H9 (cell line): ENCODE measurements around the gene DIP2C. TPM values are rescaled to one million over a fixed set of nuclear protein-coding genes. Genes with fewer than 3 reads are reported as not detected.

Experiments used
- DNase-seq: peaks from one replicate; pipeline ENCODE4 v3.0.0-alpha.2; 2017
- H2AFZ ChIP-seq: one replicate; pipeline ENCODE4 v1.6.1; 2013; ENCODE audit warnings: mild to moderate bottlenecking, low read length, control low read depth, moderate library complexity
- H2AK5ac ChIP-seq: 2 replicates; pipeline ENCODE4 v1.6.1; 2013; ENCODE audit warnings: low read length, control low read depth, mixed read lengths; ENCODE audit not compliant: insufficient read length
- H2BK120ac ChIP-seq: one replicate; pipeline ENCODE4 v1.6.1; 2013; ENCODE audit warnings: low read depth, mild to moderate bottlenecking, low read length, control low read depth, inconsistent platforms; ENCODE audit not compliant: poor library complexity, severe bottlenecking
- H2BK12ac ChIP-seq: 2 replicates; pipeline ENCODE4 v1.6.1; 2013; ENCODE audit warnings: low read length, control low read depth, mixed read lengths, low read depth; ENCODE audit not compliant: insufficient read length
- H2BK15ac ChIP-seq: 2 replicates; pipeline ENCODE4 v1.6.1; 2013; ENCODE audit warnings: low read depth, low read length, control low read depth
- H2BK20ac ChIP-seq: one replicate; pipeline ENCODE4 v1.6.1; 2013; ENCODE audit warnings: low read depth, mild to moderate bottlenecking, low read length, control low read depth, inconsistent platforms; ENCODE audit not compliant: poor library complexity, severe bottlenecking
- H2BK5ac ChIP-seq: 2 replicates; pipeline ENCODE4 v1.6.1; 2013; ENCODE audit warnings: low read length, control low read depth, mixed read lengths; ENCODE audit not compliant: insufficient read length
- H3K14ac ChIP-seq: 2 replicates; pipeline ENCODE4 v1.6.1; 2013; ENCODE audit warnings: low read length, control low read depth; ENCODE audit not compliant: insufficient read depth
- H3K18ac ChIP-seq: 2 replicates; pipeline ENCODE4 v1.6.1; 2013; ENCODE audit warnings: low read depth, mild to moderate bottlenecking, mixed read lengths, low read length, control low read depth; ENCODE audit not compliant: insufficient read length
- H3K23ac ChIP-seq: 2 replicates; pipeline ENCODE4 v1.6.1; 2013; ENCODE audit warnings: low read length, control low read depth, mixed read lengths, low read depth; ENCODE audit not compliant: insufficient read length
- H3K23me2 ChIP-seq: 2 replicates; pipeline ENCODE4 v1.6.1; 2013; ENCODE audit warnings: low read depth, mild to moderate bottlenecking, mixed read lengths, low read length, control low read depth; ENCODE audit not compliant: insufficient read length, poor library complexity, severe bottlenecking
- H3K27ac ChIP-seq: 2 replicates; pipeline ENCODE4 v1.5.1; 2013; ENCODE audit warnings: low read length, control low read depth, mixed read lengths, low read depth; ENCODE audit not compliant: insufficient read length
- H3K27me3 ChIP-seq: 2 replicates; pipeline ENCODE4 v1.6.1; 2013; ENCODE audit warnings: low read length, control low read depth, inconsistent platforms; ENCODE audit not compliant: insufficient read depth
- H3K4ac ChIP-seq: 2 replicates; pipeline ENCODE4 v1.6.1; 2013; ENCODE audit warnings: low read depth, mild to moderate bottlenecking, control low read depth, inconsistent platforms, low read length, moderate library complexity
- H3K4me1 ChIP-seq: 2 replicates; pipeline ENCODE4 v1.6.1; 2013; ENCODE audit warnings: low read length, control low read depth, inconsistent platforms; ENCODE audit not compliant: insufficient read depth
- H3K4me2 ChIP-seq: 2 replicates; pipeline ENCODE4 v1.6.1; 2013; ENCODE audit warnings: low read length, control low read depth, mixed read lengths; ENCODE audit not compliant: insufficient read length, insufficient read depth
- H3K56ac ChIP-seq: 2 replicates; pipeline ENCODE4 v1.6.1; 2013; ENCODE audit warnings: low read depth, mild to moderate bottlenecking, mixed read lengths, low read length, control low read depth; ENCODE audit not compliant: insufficient read length
- H3K79me1 ChIP-seq: 2 replicates; pipeline ENCODE4 v1.6.1; 2013; ENCODE audit warnings: low read depth, mild to moderate bottlenecking, moderate library complexity, low read length, control low read depth, inconsistent platforms; ENCODE audit not compliant: insufficient read depth, poor library complexity, severe bottlenecking
- H3K79me2 ChIP-seq: 2 replicates; pipeline ENCODE4 v1.6.1; 2013; ENCODE audit warnings: low read length, control low read depth, inconsistent platforms; ENCODE audit not compliant: insufficient read depth
- H3K9ac ChIP-seq: 2 replicates; pipeline ENCODE4 v1.6.1; 2013; ENCODE audit warnings: low read length, control low read depth, mixed read lengths; ENCODE audit not compliant: insufficient read length; ENCODE audit errors: extremely low read depth
- H3K9me3 ChIP-seq: one replicate; pipeline ENCODE4 v1.6.1; 2013; ENCODE audit warnings: low read depth, low read length, inconsistent platforms; ENCODE audit not compliant: control insufficient read depth
- H3T11ph ChIP-seq: one replicate; pipeline ENCODE4 v1.6.1; 2013; ENCODE audit warnings: mild to moderate bottlenecking, low read length, control low read depth, inconsistent platforms
- H4K20me1 ChIP-seq: one replicate; pipeline ENCODE4 v1.6.1; 2013; ENCODE audit not compliant: control insufficient read depth, insufficient read length, insufficient read depth
- H4K5ac ChIP-seq: 2 replicates; pipeline ENCODE4 v1.6.1; 2013; ENCODE audit warnings: low read depth, mild to moderate bottlenecking, mixed read lengths, low read length, control low read depth; ENCODE audit not compliant: insufficient read length
- H4K8ac ChIP-seq: replicated peaks from 2 replicates; pipeline ENCODE4 v1.6.1; 2013; ENCODE audit warnings: low read length, control low read depth, mixed read lengths, low read depth; ENCODE audit not compliant: insufficient read length
- H4K91ac ChIP-seq: 2 replicates; pipeline ENCODE4 v1.6.1; 2013; ENCODE audit warnings: low read depth, mild to moderate bottlenecking, moderate library complexity, mixed read lengths, low read length, control low read depth; ENCODE audit not compliant: insufficient read length
- H3K27ac Mint-ChIP-seq, 3 experiments: 2 replicates in 2 of 3; 3 replicates in 1 of 3; pipeline ENCODE4 v1.8.0; 2020 to 2021; ENCODE audit warnings: mixed read lengths in 3 of 3, mild to moderate bottlenecking in 1 of 3, moderate library complexity in 1 of 3
- H3K27me3 Mint-ChIP-seq: 2 replicates; pipeline ENCODE4 v1.8.0; 2021; ENCODE audit warnings: low read depth, mild to moderate bottlenecking, moderate library complexity, mixed read lengths
- H3K36me3 Mint-ChIP-seq, 3 experiments: 2 replicates in 2 of 3; 3 replicates in 1 of 3; pipeline ENCODE4 v1.8.0; 2020 to 2021; ENCODE audit warnings: low read depth in 3 of 3, mixed read lengths in 3 of 3; ENCODE audit not compliant: insufficient read depth in 1 of 3
- H3K4me1 Mint-ChIP-seq, 2 experiments: 2 replicates each; pipeline ENCODE4 v1.8.0; 2020; ENCODE audit warnings: mixed read lengths in 2 of 2
- H3K4me3 Mint-ChIP-seq, 2 experiments: 2 replicates in 1 of 2; 3 replicates in 1 of 2; pipeline ENCODE4 v1.8.0; 2020 to 2021; ENCODE audit warnings: mild to moderate bottlenecking in 2 of 2, mixed read lengths in 2 of 2, moderate library complexity in 1 of 2
- H3K9me3 Mint-ChIP-seq, 2 experiments: 2 replicates in 1 of 2; 3 replicates in 1 of 2; pipeline ENCODE4 v1.8.0; 2020; ENCODE audit warnings: mild to moderate bottlenecking in 2 of 2, mixed read lengths in 2 of 2, moderate library complexity in 1 of 2
- WGBS: extraction: QIAGEN DNeasy Blood & Tissue Kit; methylation state at CpG from one replicate; pipeline ENCODE4 v1.1.7; 2013; ENCODE audit warnings: missing lambda C conversion rate, low lambda C conversion rate, mixed read lengths; ENCODE audit not compliant: insufficient read length; ENCODE audit errors: extremely low coverage; 5-methylcytosine and 5-hydroxymethylcytosine counted together
- total RNA-seq: library from RNA; stranded (reverse); gene quantifications from 2 replicates; pipeline ENCODE4 v1.2.1, GENCODE V29; 2021
- TF ChIP-seq, protein P1 (sequence below): fragments of 200-600 bp; sonication (generic); conservative IDR thresholded peaks from 3 replicates; pipeline ENCODE4 v1.8.0; 2021; ENCODE audit warnings: antibody characterized with exemption, mild to moderate bottlenecking

Gene DIP2C
- total RNA-seq, 1 experiment from 2014 or later = 7.9 TPM

DNA sequence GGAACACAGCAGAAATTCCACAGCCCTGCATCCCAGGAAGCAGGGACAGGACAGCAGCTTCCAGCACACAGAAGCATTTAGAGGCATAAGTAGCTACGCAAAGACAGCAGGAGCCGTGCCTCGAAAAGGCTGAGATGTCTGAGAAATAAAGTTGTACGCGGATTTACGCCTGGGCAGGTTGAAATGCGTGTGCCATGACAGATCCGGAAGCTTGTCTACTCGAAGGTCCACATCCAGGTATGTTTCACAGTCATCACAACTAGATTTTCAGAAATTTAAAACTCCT lies 26.1 kb downstream of the DIP2C start:
- no peak overlapping the region for H2BK5ac ChIP-seq
- Mint-ChIP-seq H3K27ac (0 out of 7 replicates have a peak overlapping the region, but pooled peaks of 1 of the 3 experiments have one; percentile 27), H3K4me3 (no peak overlapping the region), H3K4me1 (peaks cover 13 to 19% of the 10 kb centered on the region in 2 experiments), H3K27me3 (no peaks in the 10 kb centered on the region), H3K36me3 (no peaks in the 10 kb centered on the region), H3K9me3 (no peaks in the 10 kb centered on the region)
- H3K4me2 ChIP-seq = no peak overlapping the region
- WGBS = no CpG with 5 or more reads among the region's 9 CpGs
- no peak overlapping the region for H4K5ac ChIP-seq
- H3K4me1 ChIP-seq = peaks cover 6% of the 10 kb centered on the region; the same call in 1 of the 2 replicates
- H2BK20ac ChIP-seq = no peak overlapping the region
- TF ChIP-seq, protein P1, sequence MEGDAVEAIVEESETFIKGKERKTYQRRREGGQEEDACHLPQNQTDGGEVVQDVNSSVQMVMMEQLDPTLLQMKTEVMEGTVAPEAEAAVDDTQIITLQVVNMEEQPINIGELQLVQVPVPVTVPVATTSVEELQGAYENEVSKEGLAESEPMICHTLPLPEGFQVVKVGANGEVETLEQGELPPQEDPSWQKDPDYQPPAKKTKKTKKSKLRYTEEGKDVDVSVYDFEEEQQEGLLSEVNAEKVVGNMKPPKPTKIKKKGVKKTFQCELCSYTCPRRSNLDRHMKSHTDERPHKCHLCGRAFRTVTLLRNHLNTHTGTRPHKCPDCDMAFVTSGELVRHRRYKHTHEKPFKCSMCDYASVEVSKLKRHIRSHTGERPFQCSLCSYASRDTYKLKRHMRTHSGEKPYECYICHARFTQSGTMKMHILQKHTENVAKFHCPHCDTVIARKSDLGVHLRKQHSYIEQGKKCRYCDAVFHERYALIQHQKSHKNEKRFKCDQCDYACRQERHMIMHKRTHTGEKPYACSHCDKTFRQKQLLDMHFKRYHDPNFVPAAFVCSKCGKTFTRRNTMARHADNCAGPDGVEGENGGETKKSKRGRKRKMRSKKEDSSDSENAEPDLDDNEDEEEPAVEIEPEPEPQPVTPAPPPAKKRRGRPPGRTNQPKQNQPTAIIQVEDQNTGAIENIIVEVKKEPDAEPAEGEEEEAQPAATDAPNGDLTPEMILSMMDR = no peak
- DNase-seq = no peak
- no peaks in the 10 kb centered on the region for H3K23me2 ChIP-seq
- no peak overlapping the region for H3T11ph ChIP-seq
- peaks cover 3% of the 10 kb centered on the region for H3K79me1 ChIP-seq
- H3K9me3 ChIP-seq = no peaks in the 10 kb centered on the region
- H4K8ac ChIP-seq = no peak overlapping the region
- H3K27ac ChIP-seq = no peak overlapping the region
- H3K9ac ChIP-seq = no peak overlapping the region
- H3K23ac ChIP-seq = no peak overlapping the region
- H3K4ac ChIP-seq = no peak overlapping the region
- H2AK5ac ChIP-seq = no peak overlapping the region
- no peak overlapping the region for H2BK120ac ChIP-seq
- no peak overlapping the region for H4K91ac ChIP-seq
- no peak overlapping the region for H2BK15ac ChIP-seq
- no peaks in the 10 kb centered on the region for H3K27me3 ChIP-seq
- H4K20me1 ChIP-seq = no peaks in the 10 kb centered on the region
- no peak overlapping the region for H3K56ac ChIP-seq
- H3K79me2 ChIP-seq = peaks cover 12% of the 10 kb centered on the region; the same call in 1 of the 2 replicates
- no peak overlapping the region for H3K18ac ChIP-seq
- no peak overlapping the region for H2AFZ ChIP-seq
- H2BK12ac ChIP-seq = no peak overlapping the region
- H3K14ac ChIP-seq = no peak overlapping the region
